Stimulated activated memory B cell treated with anti-CD40 and anti-IgM and Interleukin-4, amounts not matched to agents 10 μg/mL and 1 μg/mL and 100 μg/mL, for 72 hours (primary cell): ENCODE data around the gene CCDC187.
A peak's percentile ranks its signal among the peaks of the same experiment; 100 is the strongest.

Experiments
- ATAC-seq: fragments of 150-1000 bp; cut with Tn5 transposase; 2 replicates; pipeline ENCODE4 v1.10.0; 2021
- H3K27ac Mint-ChIP-seq: one replicate; pipeline ENCODE4 v1.8.0; 2022; ENCODE audit warnings: mild to moderate bottlenecking, mixed read lengths
- H3K27me3 Mint-ChIP-seq: one replicate; pipeline ENCODE4 v1.8.0; 2022; ENCODE audit warnings: mixed read lengths
- H3K36me3 Mint-ChIP-seq: one replicate; pipeline ENCODE4 v1.8.0; 2022; ENCODE audit warnings: mixed read lengths
- H3K4me1 Mint-ChIP-seq: one replicate; pipeline ENCODE4 v1.8.0; 2022; ENCODE audit warnings: mixed read lengths
- H3K4me3 Mint-ChIP-seq: one replicate; pipeline ENCODE4 v1.8.0; 2022; ENCODE audit warnings: mild to moderate bottlenecking, moderate library complexity, mixed read lengths
- H3K9me3 Mint-ChIP-seq: one replicate; pipeline ENCODE4 v1.8.0; 2022; ENCODE audit warnings: mixed read lengths

CCDC187 gene

DNA sequence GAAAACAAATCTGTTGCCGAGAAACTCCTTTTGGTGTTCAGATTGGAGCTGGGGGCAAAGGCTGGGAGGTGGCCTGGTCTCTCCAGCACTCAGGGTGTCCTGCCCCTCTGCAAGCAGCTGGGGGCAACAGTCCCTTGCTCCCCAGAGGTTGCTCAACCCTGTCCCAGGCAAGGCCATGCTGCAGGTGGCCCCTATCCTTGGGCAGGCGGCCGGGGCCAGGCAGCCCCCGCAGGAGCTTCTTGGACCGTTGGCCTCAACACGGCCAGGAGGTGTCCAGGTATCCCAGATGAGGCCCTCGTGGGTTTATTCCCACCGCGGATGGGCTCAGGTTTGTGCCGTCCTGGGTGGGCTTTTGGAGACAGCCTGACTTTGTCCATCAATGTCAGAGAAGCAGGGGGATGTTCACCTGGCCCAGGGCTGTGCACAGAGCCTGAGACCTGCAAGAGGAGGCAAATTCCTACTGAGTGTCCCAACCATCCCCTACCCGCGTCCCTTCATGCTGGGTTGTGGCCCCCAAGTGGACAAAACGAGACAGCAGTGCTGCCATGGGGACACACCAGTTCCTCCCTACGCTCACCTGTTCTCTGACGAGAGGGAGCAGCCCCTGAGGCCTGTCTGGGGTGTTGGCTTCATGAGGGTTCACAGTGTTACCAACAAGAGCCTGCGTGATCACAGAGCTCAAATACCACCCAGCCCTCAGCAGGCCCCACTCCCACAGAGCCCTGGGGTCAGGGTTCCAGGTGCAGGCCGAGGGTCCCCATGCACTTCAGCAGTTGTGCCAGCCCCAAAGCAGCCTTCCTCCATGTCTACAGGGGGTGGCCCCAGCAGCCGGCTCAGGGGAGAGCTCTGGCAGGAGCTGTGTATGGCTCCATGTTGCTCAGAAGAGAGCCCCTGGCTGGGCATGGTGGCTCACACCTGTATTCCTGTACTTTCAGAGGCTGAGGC lies 9.5 kb upstream of the CCDC187 start:
- Mint-ChIP-seq H3K4me1 (peaks cover 10% of the 10 kb centered on the region), H3K36me3 (peaks cover 8% of the 10 kb centered on the region), H3K4me3 (no peak overlapping the region), H3K27ac (no peak overlapping the region), H3K9me3 (peaks cover 18% of the 10 kb centered on the region), H3K27me3 (peaks cover 42% of the 10 kb centered on the region)
- no peak for ATAC-seq

DNA sequence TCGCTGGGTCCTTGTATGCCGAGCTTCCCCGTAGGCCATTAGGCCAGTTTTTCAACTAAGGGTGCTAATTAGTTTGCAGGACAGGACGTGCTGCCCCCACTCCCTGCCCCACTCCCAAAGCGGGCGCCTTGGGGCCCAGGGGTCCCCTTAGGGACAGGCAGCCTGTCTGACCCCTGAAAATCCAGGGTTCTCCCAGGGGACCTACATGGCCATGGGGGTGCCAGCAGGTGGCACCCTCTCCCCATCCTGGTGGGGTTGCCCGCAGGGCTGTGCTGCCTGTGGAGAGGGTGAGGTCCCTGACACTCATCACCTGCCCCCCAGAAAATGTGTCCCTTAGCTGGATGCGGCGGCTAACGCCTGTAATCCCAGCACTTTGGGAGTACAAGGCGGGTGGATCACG lies 8.5 kb upstream of the CCDC187 start:
- H3K9me3 Mint-ChIP-seq: peaks cover 18% of the 10 kb centered on the region
- H3K27ac Mint-ChIP-seq: no peak overlapping the region
- H3K27me3 Mint-ChIP-seq: peaks cover 33% of the 10 kb centered on the region
- no peak for ATAC-seq
- H3K36me3 Mint-ChIP-seq: peaks cover 8% of the 10 kb centered on the region
- no peak overlapping the region for H3K4me3 Mint-ChIP-seq
- H3K4me1 Mint-ChIP-seq: peaks cover 1% of the 10 kb centered on the region

DNA sequence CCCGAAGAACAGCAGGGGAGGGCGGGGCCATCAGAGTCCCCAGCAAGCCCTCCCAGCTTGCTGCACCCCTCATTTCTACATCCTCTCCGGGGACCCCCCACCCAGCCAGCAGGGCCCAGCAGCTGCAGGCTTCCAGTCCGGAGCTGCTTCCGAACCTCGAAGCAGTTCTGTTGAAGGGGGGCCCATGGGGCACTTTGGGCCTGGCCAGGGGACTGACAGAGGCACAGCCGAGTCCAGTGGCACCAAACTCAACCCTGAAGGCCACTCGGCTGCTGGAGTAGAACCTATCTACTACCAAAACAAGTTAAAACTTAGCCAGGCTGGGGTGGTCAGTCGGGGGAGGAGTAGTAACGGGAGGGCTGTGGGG lies 8.1 kb upstream of the CCDC187 start:
- no peak overlapping the region for H3K27ac Mint-ChIP-seq
- no peaks in the 10 kb centered on the region for H3K4me1 Mint-ChIP-seq

DNA sequence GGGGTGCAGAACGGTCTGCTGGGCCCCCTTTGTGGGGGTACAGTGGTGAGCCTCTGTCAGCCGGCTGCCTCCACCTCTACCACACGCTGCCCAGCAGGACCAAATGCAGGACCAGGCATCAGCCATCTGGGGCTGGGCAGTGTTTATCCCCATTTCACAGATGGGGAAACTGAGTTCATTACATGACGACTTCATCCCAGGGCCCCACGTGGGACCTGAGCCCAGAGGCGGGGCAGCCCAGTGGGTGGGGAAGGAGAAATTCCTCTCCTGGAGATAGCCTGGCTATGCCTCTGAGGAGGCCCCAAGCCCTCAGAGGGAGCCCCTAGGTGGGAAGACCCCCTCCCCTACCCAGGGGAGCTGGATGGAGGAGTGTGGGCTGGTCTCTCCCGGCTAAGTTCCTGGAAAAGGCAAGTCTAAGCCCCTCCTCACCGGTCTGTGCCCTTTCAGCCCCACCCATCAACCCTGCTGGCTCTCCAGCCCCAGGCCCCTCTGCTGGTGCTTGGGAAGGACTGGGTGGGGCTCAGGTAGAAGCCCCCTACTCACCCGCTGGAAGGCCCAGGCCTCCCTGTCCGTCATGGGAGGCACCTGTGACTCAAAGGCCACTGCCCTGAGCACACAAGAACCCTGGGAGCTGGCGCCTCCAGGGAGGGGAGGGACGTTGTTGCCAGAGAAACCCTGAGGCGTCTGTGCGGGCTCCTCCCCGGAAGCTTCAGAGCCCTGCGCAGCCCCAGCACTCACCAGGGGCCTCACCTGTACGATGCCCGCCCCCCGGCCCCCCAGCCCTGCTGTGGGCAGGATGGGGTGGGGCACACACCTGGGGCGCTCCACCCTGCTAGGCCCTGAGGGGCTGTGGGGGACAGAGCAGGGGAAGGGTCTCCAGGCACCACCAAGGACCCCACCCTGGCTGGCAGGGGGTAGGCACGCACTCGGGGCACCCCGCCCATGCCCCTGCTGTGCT lies 7.4 kb upstream of the CCDC187 start:
- no peaks in the 10 kb centered on the region for H3K4me1 Mint-ChIP-seq
- peaks cover 22% of the 10 kb centered on the region for H3K27me3 Mint-ChIP-seq
- H3K36me3 Mint-ChIP-seq: peaks cover 6% of the 10 kb centered on the region
- H3K27ac Mint-ChIP-seq: no peak overlapping the region
- no peak overlapping the region for H3K4me3 Mint-ChIP-seq
- H3K9me3 Mint-ChIP-seq: peaks cover 16% of the 10 kb centered on the region
- peak; percentile 28 for ATAC-seq

More for the DNA sequence above, 8.1 kb upstream of the CCDC187 start:
- H3K27me3 Mint-ChIP-seq: peaks cover 29% of the 10 kb centered on the region
- peaks cover 18% of the 10 kb centered on the region for H3K9me3 Mint-ChIP-seq
- peaks cover 8% of the 10 kb centered on the region for H3K36me3 Mint-ChIP-seq
- H3K4me3 Mint-ChIP-seq: no peak overlapping the region
- ATAC-seq: no peak

DNA sequence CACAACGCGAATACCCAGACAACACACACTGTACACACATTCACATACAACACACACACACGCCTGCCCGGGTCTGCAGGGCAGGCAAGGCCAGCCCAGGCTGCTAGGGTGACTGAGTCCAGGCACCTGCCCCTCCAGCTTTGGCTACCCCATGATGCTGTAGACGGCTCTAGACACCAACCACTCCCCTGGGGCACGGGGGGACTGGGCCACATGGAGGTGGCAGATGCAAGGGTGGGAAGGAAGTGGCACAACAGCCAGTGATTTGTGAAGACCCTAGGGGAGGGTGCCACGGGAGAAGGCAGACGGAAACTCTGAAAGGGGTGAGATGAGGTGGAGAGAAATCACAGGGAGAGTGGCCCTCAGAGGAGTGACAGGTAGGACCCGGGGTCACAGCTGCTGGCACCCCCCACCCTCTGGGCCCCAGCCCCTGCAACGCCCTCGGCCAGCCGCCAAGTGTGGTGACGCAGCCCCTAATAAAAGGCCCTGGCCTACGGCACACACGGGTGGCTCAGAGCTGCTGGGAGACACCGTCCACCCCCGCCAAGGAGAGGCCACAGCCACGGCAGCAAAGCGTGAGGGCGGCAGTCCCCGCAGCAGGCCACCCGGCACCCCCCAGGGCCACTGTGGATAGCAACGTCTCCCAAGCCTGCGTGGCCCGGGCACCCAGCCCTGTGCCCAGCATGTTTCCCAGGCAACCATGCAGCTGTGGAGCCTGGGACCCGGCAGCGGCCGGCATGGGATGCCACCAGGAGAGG lies 6.6 kb upstream of the CCDC187 start:
- Mint-ChIP-seq H3K4me1 (no peaks in the 10 kb centered on the region), H3K9me3 (peaks cover 10% of the 10 kb centered on the region), H3K36me3 (no peaks in the 10 kb centered on the region), H3K27ac (no peak overlapping the region), H3K27me3 (peaks cover 13% of the 10 kb centered on the region), H3K4me3 (no peak overlapping the region)
- no peak for ATAC-seq

DNA sequence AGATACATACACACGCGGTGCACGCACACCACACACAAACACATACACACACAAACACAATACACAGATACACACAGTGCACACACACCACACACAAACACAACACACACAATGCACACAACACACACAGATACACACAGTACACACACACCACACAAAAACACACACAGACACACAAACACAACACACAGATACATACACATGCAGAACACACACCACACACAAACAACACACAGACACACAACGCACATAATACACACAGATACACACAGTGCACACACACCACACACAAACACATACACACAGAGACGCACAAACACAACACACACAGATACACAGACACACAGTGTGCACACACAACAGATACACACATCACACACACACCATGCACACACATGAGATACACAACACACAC lies 5.9 kb upstream of the CCDC187 start:
- no peak overlapping the region for H3K27ac Mint-ChIP-seq
- peaks cover 5% of the 10 kb centered on the region for H3K9me3 Mint-ChIP-seq
- no peak overlapping the region for H3K4me3 Mint-ChIP-seq
- no peaks in the 10 kb centered on the region for H3K36me3 Mint-ChIP-seq
- H3K27me3 Mint-ChIP-seq: peaks cover 7% of the 10 kb centered on the region
- H3K4me1 Mint-ChIP-seq: no peaks in the 10 kb centered on the region
- ATAC-seq: no peak

DNA sequence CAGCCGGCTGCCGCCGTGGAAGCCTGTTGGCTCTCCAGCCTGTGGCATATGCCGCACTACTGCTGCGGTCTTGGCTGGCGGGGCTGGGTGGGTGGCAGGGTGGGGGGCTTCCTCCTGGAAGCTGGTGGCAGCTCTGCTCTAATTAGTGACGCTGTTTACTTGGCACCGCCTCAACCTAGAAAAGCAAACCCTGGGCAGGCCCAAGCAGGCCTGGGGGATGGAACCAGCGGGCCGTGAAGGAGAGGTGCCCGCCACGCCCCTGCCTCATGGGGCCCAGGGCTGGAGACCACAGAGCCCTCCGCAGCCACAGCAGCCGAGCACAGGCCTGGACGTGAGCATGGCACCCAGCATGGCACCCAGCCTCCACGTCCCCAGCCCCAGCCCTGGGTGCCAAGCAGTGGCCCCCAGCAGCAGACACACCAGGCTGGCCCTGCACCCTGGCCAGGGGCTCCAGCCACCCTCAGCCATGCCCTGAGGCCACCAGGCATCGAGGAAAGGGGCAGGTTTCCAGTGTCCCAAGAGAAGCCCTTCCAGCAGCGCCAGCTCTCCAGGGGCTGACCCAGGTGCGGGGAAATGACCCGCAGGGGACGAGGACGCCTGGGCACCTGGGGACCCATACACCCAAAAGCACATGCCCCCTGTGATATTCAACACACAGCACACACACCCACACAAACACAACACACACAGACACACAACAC lies 5.4 kb upstream of the CCDC187 start:
- Mint-ChIP-seq H3K4me1 (no peaks in the 10 kb centered on the region), H3K4me3 (no peak overlapping the region), H3K9me3 (no peaks in the 10 kb centered on the region), H3K36me3 (no peaks in the 10 kb centered on the region), H3K27ac (no peak overlapping the region), H3K27me3 (peaks cover 1% of the 10 kb centered on the region)
- peak; percentile 64 for ATAC-seq

DNA sequence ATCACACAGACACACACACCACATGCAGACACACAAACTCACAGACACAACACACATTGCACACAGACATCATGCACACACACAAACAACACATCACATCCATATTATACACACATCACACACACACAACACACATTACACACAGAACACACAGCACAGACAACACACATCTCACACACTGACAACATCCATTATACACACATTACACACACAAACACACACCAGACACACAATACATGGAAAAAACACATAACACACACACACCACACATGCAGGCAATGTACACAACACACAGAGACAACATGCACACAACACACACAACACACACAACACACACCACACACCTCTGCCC lies 4.8 kb upstream of the CCDC187 start:
- no peak for ATAC-seq
- no peaks in the 10 kb centered on the region for H3K4me1 Mint-ChIP-seq
- no peaks in the 10 kb centered on the region for H3K36me3 Mint-ChIP-seq
- no peak overlapping the region for H3K27ac Mint-ChIP-seq
- H3K27me3 Mint-ChIP-seq: no peaks in the 10 kb centered on the region
- H3K9me3 Mint-ChIP-seq: no peaks in the 10 kb centered on the region
- no peak overlapping the region for H3K4me3 Mint-ChIP-seq

DNA sequence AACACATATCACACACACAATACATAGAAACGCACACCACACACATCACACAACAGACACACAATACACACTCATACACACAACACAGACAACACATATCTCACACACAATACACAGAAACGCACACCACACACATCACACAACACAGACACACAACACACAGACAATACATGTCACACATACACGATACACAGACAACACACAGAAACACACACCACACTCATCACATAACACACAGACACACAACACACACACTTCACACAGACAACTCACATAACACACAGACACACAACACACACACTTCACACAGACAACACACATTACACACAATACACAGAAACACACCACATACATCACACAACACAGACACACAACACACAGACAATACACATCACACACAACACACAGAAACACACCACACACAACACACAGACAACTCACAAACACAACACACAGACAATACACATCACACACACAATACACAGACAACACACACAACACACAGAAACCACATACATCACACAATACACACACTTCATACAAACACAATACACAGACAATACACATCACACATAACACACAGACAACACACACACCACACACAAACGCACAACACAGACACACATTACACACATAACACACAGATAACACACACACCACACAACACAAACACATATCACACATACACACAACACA lies 4.3 kb upstream of the CCDC187 start:
- Mint-ChIP-seq H3K27ac (no peak overlapping the region), H3K4me3 (no peak overlapping the region), H3K9me3 (no peaks in the 10 kb centered on the region), H3K36me3 (no peaks in the 10 kb centered on the region), H3K27me3 (no peaks in the 10 kb centered on the region), H3K4me1 (no peaks in the 10 kb centered on the region)
- no peak for ATAC-seq

DNA sequence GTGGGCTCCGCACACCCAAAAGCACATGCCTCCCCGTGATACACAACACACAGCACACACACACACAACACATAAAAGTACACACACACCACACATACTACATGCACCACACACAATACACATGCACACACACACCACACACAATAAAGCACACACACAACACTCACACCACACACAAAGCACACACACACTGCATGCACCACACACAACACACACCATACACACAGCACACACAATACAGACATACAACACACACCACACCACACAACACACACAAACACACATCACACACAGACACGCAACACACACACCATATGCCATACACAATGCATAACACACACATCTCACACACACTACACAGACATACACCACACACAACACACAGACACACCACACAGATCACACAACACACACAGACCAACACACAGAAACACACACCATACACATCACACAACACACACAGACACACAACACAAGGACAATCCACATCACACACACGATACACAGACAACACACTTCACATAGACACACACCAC lies 3.4 kb upstream of the CCDC187 start:
- Mint-ChIP-seq H3K9me3 (no peaks in the 10 kb centered on the region), H3K4me3 (no peak overlapping the region), H3K27ac (no peak overlapping the region), H3K27me3 (no peaks in the 10 kb centered on the region), H3K4me1 (no peaks in the 10 kb centered on the region), H3K36me3 (no peaks in the 10 kb centered on the region)
- ATAC-seq: no peak

DNA sequence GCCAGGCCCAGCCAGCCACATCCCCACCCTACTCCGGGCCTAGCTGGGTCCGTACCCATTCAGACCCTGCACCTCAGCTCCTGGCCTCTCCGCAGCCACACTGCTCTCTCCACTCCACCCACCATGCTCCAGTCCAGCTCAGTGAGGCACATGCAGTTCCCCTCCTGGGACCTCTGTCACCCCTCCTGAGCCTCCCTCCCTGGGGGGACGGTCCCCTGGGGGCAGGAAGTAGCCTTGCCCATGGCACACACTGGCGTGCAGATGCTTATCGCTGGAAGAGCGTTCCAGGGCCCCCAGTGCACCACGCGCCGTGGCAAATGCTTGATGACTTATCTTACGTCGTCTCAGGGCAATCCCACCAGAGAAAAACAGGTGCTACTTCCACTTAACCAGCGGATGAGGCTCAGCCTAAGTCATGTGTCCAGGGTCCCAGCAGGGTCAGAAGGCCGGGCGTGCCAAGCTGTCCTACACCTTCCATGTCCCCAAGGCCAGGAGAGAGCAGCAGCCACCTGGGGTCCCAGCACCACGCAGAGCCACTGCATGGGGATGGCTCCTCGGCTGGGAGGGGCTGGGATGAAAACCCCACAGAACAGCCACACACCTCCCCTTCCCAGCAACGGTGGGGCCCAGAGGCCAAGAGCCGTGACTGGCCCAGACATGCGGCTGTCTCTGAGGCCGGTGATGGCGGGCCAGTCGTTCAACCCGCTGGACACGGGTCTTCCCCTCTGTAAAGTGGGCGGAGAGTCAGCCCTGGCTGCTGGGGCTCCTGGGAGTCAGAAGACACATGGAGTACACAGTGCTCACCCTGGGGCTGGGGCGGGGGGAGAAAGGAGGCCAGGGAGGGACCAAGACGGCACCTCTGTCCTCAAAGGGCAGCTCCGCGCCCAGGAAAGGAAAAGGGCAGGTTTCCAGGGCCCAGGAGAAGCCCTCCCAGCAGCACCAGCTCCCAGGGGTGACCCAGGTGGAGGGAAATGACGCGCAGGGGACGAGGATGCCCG lies 2.6 kb upstream of the CCDC187 start:
- H3K27me3 Mint-ChIP-seq: no peaks in the 10 kb centered on the region
- no peaks in the 10 kb centered on the region for H3K36me3 Mint-ChIP-seq
- H3K4me3 Mint-ChIP-seq: no peak overlapping the region
- ATAC-seq: peak; percentile 32
- H3K9me3 Mint-ChIP-seq: no peaks in the 10 kb centered on the region
- no peak overlapping the region for H3K27ac Mint-ChIP-seq
- H3K4me1 Mint-ChIP-seq: no peaks in the 10 kb centered on the region

DNA sequence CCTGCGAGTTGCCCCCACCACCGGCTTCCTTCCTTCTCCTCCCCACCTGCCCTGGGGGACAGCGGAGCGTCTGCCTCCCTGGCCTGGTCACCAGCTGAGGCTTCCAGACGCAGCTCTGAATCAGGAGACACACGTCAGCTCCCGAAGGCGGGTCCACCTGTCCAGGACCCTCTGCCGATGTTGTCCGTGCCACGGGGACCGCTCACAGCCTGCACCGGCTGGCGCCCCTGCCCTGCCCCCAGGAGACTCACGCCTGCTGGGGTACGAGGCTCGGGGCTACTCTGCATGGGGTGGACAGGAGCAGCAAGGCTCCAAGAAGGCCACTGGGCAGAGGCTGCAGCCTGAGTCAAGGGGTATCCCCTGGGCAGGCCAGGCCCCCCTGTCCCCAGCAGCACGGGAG lies 1.9 kb upstream of the CCDC187 start:
- no peak overlapping the region for H3K4me3 Mint-ChIP-seq
- H3K27ac Mint-ChIP-seq: no peak overlapping the region
- H3K9me3 Mint-ChIP-seq: no peaks in the 10 kb centered on the region
- H3K27me3 Mint-ChIP-seq: no peaks in the 10 kb centered on the region
- no peaks in the 10 kb centered on the region for H3K4me1 Mint-ChIP-seq
- H3K36me3 Mint-ChIP-seq: no peaks in the 10 kb centered on the region
- ATAC-seq: peak; percentile 28

DNA sequence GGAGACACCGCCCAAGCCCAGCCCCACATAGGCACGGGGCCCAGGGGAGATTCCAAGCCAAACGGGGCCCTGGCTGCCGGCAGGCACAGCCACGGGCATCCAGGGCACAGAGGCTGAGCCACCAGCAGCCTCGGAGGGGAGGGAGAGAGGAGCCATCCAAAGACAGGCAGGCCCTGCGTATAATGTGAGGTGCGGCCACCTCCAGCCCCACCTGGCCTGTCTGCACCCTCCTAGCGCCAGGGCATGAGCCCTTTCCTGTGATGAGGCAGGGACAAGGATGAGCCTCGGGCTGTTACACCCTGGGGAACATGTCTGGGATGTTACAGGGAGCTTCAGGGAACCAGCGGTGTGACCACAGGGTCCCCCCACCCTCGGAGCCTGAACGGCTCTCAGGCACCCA lies 1.1 kb upstream of the CCDC187 start:
- Mint-ChIP-seq H3K36me3 (no peaks in the 10 kb centered on the region), H3K27ac (no peak overlapping the region), H3K4me3 (no peak overlapping the region), H3K4me1 (no peaks in the 10 kb centered on the region), H3K27me3 (peaks cover 1% of the 10 kb centered on the region), H3K9me3 (no peaks in the 10 kb centered on the region)
- ATAC-seq: no peak
